Measurements from ENCODE around the gene CLASP1. TPM values are rescaled to one million over a fixed set of nuclear protein-coding genes. Genes with fewer than 3 reads are reported as not detected.
"Not testable (repeated sequence)": the region's sequence is repeated elsewhere in the genome, so short reads cannot be mapped to it uniquely, and the experiment has no call there.

Gene CLASP1
- polyA plus RNA-seq (ENCODE audit: insufficient read length in 3 of 3) = 10 to 100 TPM; 41.2 to 48.3 (median 47.6) TPM
- long read RNA-seq, donor 1, partial matches to known transcripts = 17 of 17 reads
- long read RNA-seq, donor 1, other reads (novel, unspliced or antisense) = 0 of 17 reads
- long read RNA-seq, donor 2 = 0 reads
- long read RNA-seq, donor 3 = 0 reads
- long read RNA-seq, donor 4, partial matches to known transcripts = 6 of 6 reads
- long read RNA-seq, donor 4, other reads (novel, unspliced or antisense) = 0 of 6 reads
- long read RNA-seq, donor 5 = 0 reads
- long read RNA-seq, donor 6, partial matches to known transcripts = 12 of 12 reads
- long read RNA-seq, donor 6, other reads (novel, unspliced or antisense) = 0 of 12 reads
- long read RNA-seq, donor 7, partial matches to known transcripts = 8 of 8 reads
- long read RNA-seq, donor 7, other reads (novel, unspliced or antisense) = 0 of 8 reads
- long read RNA-seq, donor 8 = 0 reads
- long read RNA-seq, donor 9, partial matches to known transcripts = 5 of 6 reads
- long read RNA-seq, donor 9, other reads (novel, unspliced or antisense) = 0 of 6 reads
- long read RNA-seq, donor 10, partial matches to known transcripts = 19 of 19 reads
- long read RNA-seq, donor 10, other reads (novel, unspliced or antisense) = 0 of 19 reads
- long read RNA-seq, donor 11, partial matches to known transcripts = 0 of 1 reads
- long read RNA-seq, donor 11, other reads (novel, unspliced or antisense) = 0 of 1 reads
- long read RNA-seq, donor 12, partial matches to known transcripts = 19 of 19 reads
- long read RNA-seq, donor 12, other reads (novel, unspliced or antisense) = 0 of 19 reads
- long read RNA-seq, donor 13 = 0 reads
- long read RNA-seq, donor 14 = 0 reads
- long read RNA-seq, donor 15, partial matches to known transcripts = 8 of 8 reads
- long read RNA-seq, donor 15, other reads (novel, unspliced or antisense) = 0 of 8 reads
- long read RNA-seq, donor 16, partial matches to known transcripts = 5 of 5 reads
- long read RNA-seq, donor 16, other reads (novel, unspliced or antisense) = 0 of 5 reads

- DNase-seq = no peak
These were observed at the start of gene CLASP1 for GRCh38 chr2:121649149-121649595. CLASP1 (minus strand) TSS chr2:121649462; CDS start chr2:121605895, 43,567 bp downstream.

- DNase-seq = no peak
These were observed 49.2 kb upstream of the CLASP1 start for GRCh38 chr2:121698318-121698930.

GRCh38 chr2:121697108-121697631 lies 47.9 kb upstream of the CLASP1 start:
- DNase-seq = no peak

- no peak for DNase-seq
These were observed 47.2 kb upstream of the CLASP1 start for GRCh38 chr2:121696410-121696930.

- DNase-seq = no peak
These were observed 45.8 kb upstream of the CLASP1 start for GRCh38 chr2:121695171-121695451.

GRCh38 chr2:121694398-121695170 lies 45.3 kb upstream of the CLASP1 start:
- DNase-seq = no peak

- not testable (repeated sequence) for DNase-seq
These were observed 41.3 kb upstream of the CLASP1 start for GRCh38 chr2:121690572-121690971.

GRCh38 chr2:121690095-121690494 lies 40.8 kb upstream of the CLASP1 start:
- no peak for DNase-seq

- peak; percentile 24 for DNase-seq
These were observed 40.1 kb upstream of the CLASP1 start for GRCh38 chr2:121689356-121689755.

- DNase-seq = no peak
These were observed 39.6 kb upstream of the CLASP1 start for GRCh38 chr2:121688820-121689219.

GRCh38 chr2:121686902-121687301 lies 37.6 kb upstream of the CLASP1 start:
- DNase-seq = no peak

GRCh38 chr2:121686218-121686617 lies 37.0 kb upstream of the CLASP1 start:
- DNase-seq = no peak

- DNase-seq = no peak
These were observed 33.4 kb upstream of the CLASP1 start for GRCh38 chr2:121682396-121683298.

- no peak for DNase-seq
These were observed 28.6 kb upstream of the CLASP1 start for GRCh38 chr2:121677855-121678254.

- not testable (repeated sequence) for DNase-seq
These were observed 22.4 kb upstream of the CLASP1 start for GRCh38 chr2:121671621-121672020.

- no peak for DNase-seq
These were observed 20.9 kb upstream of the CLASP1 start for GRCh38 chr2:121670181-121670580.

- no peak for DNase-seq
These were observed 18.4 kb upstream of the CLASP1 start for GRCh38 chr2:121667618-121668017.

- DNase-seq = no peak
These were observed 16.8 kb upstream of the CLASP1 start for GRCh38 chr2:121666042-121666441.

GRCh38 chr2:121665504-121665903 lies 16.2 kb upstream of the CLASP1 start:
- DNase-seq = no peak

GRCh38 chr2:121664713-121665112 lies 15.5 kb upstream of the CLASP1 start:
- no peak for DNase-seq
